H9 (cell line): Measurements from ENCODE around the gene MRPL23. TPM values are rescaled to one million over a fixed set of nuclear protein-coding genes. Genes with fewer than 3 reads are reported as not detected.
A peak's percentile ranks its signal among the peaks of the same experiment; 100 is the strongest.

Source experiments
- DNase-seq: peaks from one replicate; pipeline ENCODE4 v3.0.0-alpha.2; 2017
- H2AFZ ChIP-seq: one replicate; pipeline ENCODE4 v1.6.1; 2013; ENCODE audit warnings: mild to moderate bottlenecking, low read length, control low read depth, moderate library complexity
- H2AK5ac ChIP-seq: 2 replicates; pipeline ENCODE4 v1.6.1; 2013; ENCODE audit warnings: low read length, control low read depth, mixed read lengths; ENCODE audit not compliant: insufficient read length
- H2BK120ac ChIP-seq: one replicate; pipeline ENCODE4 v1.6.1; 2013; ENCODE audit warnings: low read depth, mild to moderate bottlenecking, low read length, control low read depth, inconsistent platforms; ENCODE audit not compliant: poor library complexity, severe bottlenecking
- H2BK12ac ChIP-seq: 2 replicates; pipeline ENCODE4 v1.6.1; 2013; ENCODE audit warnings: low read length, control low read depth, mixed read lengths, low read depth; ENCODE audit not compliant: insufficient read length
- H2BK15ac ChIP-seq: 2 replicates; pipeline ENCODE4 v1.6.1; 2013; ENCODE audit warnings: low read depth, low read length, control low read depth
- H2BK20ac ChIP-seq: one replicate; pipeline ENCODE4 v1.6.1; 2013; ENCODE audit warnings: low read depth, mild to moderate bottlenecking, low read length, control low read depth, inconsistent platforms; ENCODE audit not compliant: poor library complexity, severe bottlenecking
- H2BK5ac ChIP-seq: 2 replicates; pipeline ENCODE4 v1.6.1; 2013; ENCODE audit warnings: low read length, control low read depth, mixed read lengths; ENCODE audit not compliant: insufficient read length
- H3K14ac ChIP-seq: 2 replicates; pipeline ENCODE4 v1.6.1; 2013; ENCODE audit warnings: low read length, control low read depth; ENCODE audit not compliant: insufficient read depth
- H3K18ac ChIP-seq: 2 replicates; pipeline ENCODE4 v1.6.1; 2013; ENCODE audit warnings: low read depth, mild to moderate bottlenecking, mixed read lengths, low read length, control low read depth; ENCODE audit not compliant: insufficient read length
- H3K23ac ChIP-seq: 2 replicates; pipeline ENCODE4 v1.6.1; 2013; ENCODE audit warnings: low read length, control low read depth, mixed read lengths, low read depth; ENCODE audit not compliant: insufficient read length
- H3K23me2 ChIP-seq: 2 replicates; pipeline ENCODE4 v1.6.1; 2013; ENCODE audit warnings: low read depth, mild to moderate bottlenecking, mixed read lengths, low read length, control low read depth; ENCODE audit not compliant: insufficient read length, poor library complexity, severe bottlenecking
- H3K27ac ChIP-seq: 2 replicates; pipeline ENCODE4 v1.5.1; 2013; ENCODE audit warnings: low read length, control low read depth, mixed read lengths, low read depth; ENCODE audit not compliant: insufficient read length
- H3K27me3 ChIP-seq: 2 replicates; pipeline ENCODE4 v1.6.1; 2013; ENCODE audit warnings: low read length, control low read depth, inconsistent platforms; ENCODE audit not compliant: insufficient read depth
- H3K4ac ChIP-seq: 2 replicates; pipeline ENCODE4 v1.6.1; 2013; ENCODE audit warnings: low read depth, mild to moderate bottlenecking, control low read depth, inconsistent platforms, low read length, moderate library complexity
- H3K4me1 ChIP-seq: 2 replicates; pipeline ENCODE4 v1.6.1; 2013; ENCODE audit warnings: low read length, control low read depth, inconsistent platforms; ENCODE audit not compliant: insufficient read depth
- H3K4me2 ChIP-seq: 2 replicates; pipeline ENCODE4 v1.6.1; 2013; ENCODE audit warnings: low read length, control low read depth, mixed read lengths; ENCODE audit not compliant: insufficient read length, insufficient read depth
- H3K56ac ChIP-seq: 2 replicates; pipeline ENCODE4 v1.6.1; 2013; ENCODE audit warnings: low read depth, mild to moderate bottlenecking, mixed read lengths, low read length, control low read depth; ENCODE audit not compliant: insufficient read length
- H3K79me1 ChIP-seq: 2 replicates; pipeline ENCODE4 v1.6.1; 2013; ENCODE audit warnings: low read depth, mild to moderate bottlenecking, moderate library complexity, low read length, control low read depth, inconsistent platforms; ENCODE audit not compliant: insufficient read depth, poor library complexity, severe bottlenecking
- H3K79me2 ChIP-seq: 2 replicates; pipeline ENCODE4 v1.6.1; 2013; ENCODE audit warnings: low read length, control low read depth, inconsistent platforms; ENCODE audit not compliant: insufficient read depth
- H3K9ac ChIP-seq: 2 replicates; pipeline ENCODE4 v1.6.1; 2013; ENCODE audit warnings: low read length, control low read depth, mixed read lengths; ENCODE audit not compliant: insufficient read length; ENCODE audit errors: extremely low read depth
- H3K9me3 ChIP-seq: one replicate; pipeline ENCODE4 v1.6.1; 2013; ENCODE audit warnings: low read depth, low read length, inconsistent platforms; ENCODE audit not compliant: control insufficient read depth
- H3T11ph ChIP-seq: one replicate; pipeline ENCODE4 v1.6.1; 2013; ENCODE audit warnings: mild to moderate bottlenecking, low read length, control low read depth, inconsistent platforms
- H4K20me1 ChIP-seq: one replicate; pipeline ENCODE4 v1.6.1; 2013; ENCODE audit not compliant: control insufficient read depth, insufficient read length, insufficient read depth
- H4K5ac ChIP-seq: 2 replicates; pipeline ENCODE4 v1.6.1; 2013; ENCODE audit warnings: low read depth, mild to moderate bottlenecking, mixed read lengths, low read length, control low read depth; ENCODE audit not compliant: insufficient read length
- H4K8ac ChIP-seq: replicated peaks from 2 replicates; pipeline ENCODE4 v1.6.1; 2013; ENCODE audit warnings: low read length, control low read depth, mixed read lengths, low read depth; ENCODE audit not compliant: insufficient read length
- H4K91ac ChIP-seq: 2 replicates; pipeline ENCODE4 v1.6.1; 2013; ENCODE audit warnings: low read depth, mild to moderate bottlenecking, moderate library complexity, mixed read lengths, low read length, control low read depth; ENCODE audit not compliant: insufficient read length
- H3K27ac Mint-ChIP-seq, 3 experiments: 2 replicates in 2 of 3; 3 replicates in 1 of 3; pipeline ENCODE4 v1.8.0; 2020 to 2021; ENCODE audit warnings: mixed read lengths in 3 of 3, mild to moderate bottlenecking in 1 of 3, moderate library complexity in 1 of 3
- H3K27me3 Mint-ChIP-seq: 2 replicates; pipeline ENCODE4 v1.8.0; 2021; ENCODE audit warnings: low read depth, mild to moderate bottlenecking, moderate library complexity, mixed read lengths
- H3K36me3 Mint-ChIP-seq, 3 experiments: 2 replicates in 2 of 3; 3 replicates in 1 of 3; pipeline ENCODE4 v1.8.0; 2020 to 2021; ENCODE audit warnings: low read depth in 3 of 3, mixed read lengths in 3 of 3; ENCODE audit not compliant: insufficient read depth in 1 of 3
- H3K4me1 Mint-ChIP-seq, 2 experiments: 2 replicates each; pipeline ENCODE4 v1.8.0; 2020; ENCODE audit warnings: mixed read lengths in 2 of 2
- H3K4me3 Mint-ChIP-seq, 2 experiments: 2 replicates in 1 of 2; 3 replicates in 1 of 2; pipeline ENCODE4 v1.8.0; 2020 to 2021; ENCODE audit warnings: mild to moderate bottlenecking in 2 of 2, mixed read lengths in 2 of 2, moderate library complexity in 1 of 2
- H3K9me3 Mint-ChIP-seq, 2 experiments: 2 replicates in 1 of 2; 3 replicates in 1 of 2; pipeline ENCODE4 v1.8.0; 2020; ENCODE audit warnings: mild to moderate bottlenecking in 2 of 2, mixed read lengths in 2 of 2, moderate library complexity in 1 of 2
- CTCF ChIP-seq: fragments of 200-600 bp; sonication (generic); conservative IDR thresholded peaks from 3 replicates; pipeline ENCODE4 v1.8.0; 2021; ENCODE audit warnings: antibody characterized with exemption, mild to moderate bottlenecking
- whole genome bisulfite sequencing: extraction: QIAGEN DNeasy Blood & Tissue Kit; methylation state at CpG from one replicate; pipeline ENCODE4 v1.1.7; 2013; ENCODE audit warnings: missing lambda C conversion rate, low lambda C conversion rate, mixed read lengths; ENCODE audit not compliant: insufficient read length; ENCODE audit errors: extremely low coverage; 5-methylcytosine and 5-hydroxymethylcytosine counted together
- total RNA-seq: library from RNA; stranded (reverse); gene quantifications from 2 replicates; pipeline ENCODE4 v1.2.1, GENCODE V29; 2021

Gene MRPL23
- total RNA-seq, 1 experiment from 2014 or later: 67.3 TPM

GRCh38 chr11:1929621-1930461 is 17.3 kb upstream of the MRPL23 start:
- Histone ChIP-seq H3K18ac (no peak overlapping the region), H4K20me1 (no peaks in the 10 kb centered on the region), H4K5ac (no peak overlapping the region), H3K56ac (no peak overlapping the region), H4K8ac (no peak overlapping the region), H3K9ac (no peak overlapping the region), H3K4me2 (no peak overlapping the region), H3K79me1 (no peaks in the 10 kb centered on the region), H2BK5ac (no peak overlapping the region), H2AK5ac (no peak overlapping the region), H2BK15ac (no peak overlapping the region), H3K23me2 (peaks cover 6% of the 10 kb centered on the region), H2BK120ac (no peak overlapping the region), H4K91ac (no peak overlapping the region), H3K4me1 (no peaks in the 10 kb centered on the region), H3K27ac (no peak overlapping the region), H3K9me3 (no peaks in the 10 kb centered on the region), H2BK12ac (no peak overlapping the region), H3K4ac (no peak overlapping the region), H3K79me2 (no peaks in the 10 kb centered on the region), H2AFZ (no peak overlapping the region), H3K14ac (no peak overlapping the region), H3K23ac (no peak overlapping the region), H3T11ph (no peak overlapping the region), H3K27me3 (no peaks in the 10 kb centered on the region), H2BK20ac (no peak overlapping the region)
- no peak for DNase-seq
- no peaks in the 10 kb centered on the region for H3K36me3 Mint-ChIP-seq
- H3K27me3 Mint-ChIP-seq: peaks cover 20% of the 10 kb centered on the region
- H3K4me3 Mint-ChIP-seq: no peak overlapping the region
- H3K4me1 Mint-ChIP-seq: peaks cover 0 to 6% of the 10 kb centered on the region in 2 experiments; a peak in 1 of 4 replicates
- WGBS: no CpG with 5 or more reads among the region's 25 CpGs
- TF ChIP-seq CTCF: no peak
- H3K9me3 Mint-ChIP-seq: no peaks in the 10 kb centered on the region
- H3K27ac Mint-ChIP-seq: peak overlapping the region in 1 of 3 experiments; percentile 70; a peak in 1 of 7 replicates
